Gastroesophageal sphincter (tissue), 3 donors: ENCODE results near the gene SDK1.

Experiments used
- CTCF ChIP-seq, 4 experiments: fragments of 200-600 bp in 2 of 4; fragments of 450-650 bp in 2 of 4; sonication (generic) in 1 of 4; IDR thresholded peaks; one replicate each; pipeline ENCODE4 v1.5.1; 2017 to 2019; ENCODE audit warnings: antibody characterized with exemption in 4 of 4, mild to moderate bottlenecking in 2 of 4, moderate library complexity in 2 of 4
- POLR2A ChIP-seq, 2 donors: fragments of 450-650 bp; IDR thresholded peaks; one replicate each; pipeline ENCODE4 v1.6.1; 2017; ENCODE audit warnings: antibody characterized with exemption in 2 of 2, mild to moderate bottlenecking in 2 of 2, moderate library complexity in 1 of 2
- POLR2AphosphoS5 ChIP-seq: sonication (generic); formaldehyde crosslinking; IDR thresholded peaks from one replicate; pipeline ENCODE4 v1.6.1; 2017; ENCODE audit warnings: antibody characterized with exemption

DNA sequence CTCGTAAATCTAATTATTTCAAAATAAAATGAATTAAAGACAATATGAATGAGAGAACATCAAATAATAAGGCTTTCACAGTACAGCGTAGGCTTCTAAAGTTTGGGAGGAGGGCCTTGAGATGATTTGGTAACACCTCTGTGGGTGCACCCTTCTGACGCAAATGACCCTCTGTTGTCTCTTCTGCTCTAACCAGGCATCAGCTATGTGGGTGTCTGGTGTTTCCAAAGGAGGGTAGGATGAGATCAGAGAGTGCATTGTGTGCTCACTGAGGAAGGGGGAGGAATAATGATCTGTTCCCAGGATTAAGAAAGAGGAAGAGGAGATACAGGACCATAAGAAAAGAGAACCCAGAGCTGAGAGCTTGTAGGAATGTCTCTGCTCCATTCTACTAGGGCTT lies 420.4 kb downstream of the SDK1 start:
- TF ChIP-seq CTCF (IDR thresholded peaks at IDR 0.05) (no peak), POLR2AphosphoS5 (no peak), POLR2A (IDR thresholded peaks at IDR 0.05) (no peak)
